CD1c-positive myeloid dendritic cell (primary cell): ENCODE data around the gene SAPCD1.
"Not testable (repeated sequence)": the region's sequence is repeated elsewhere in the genome, so short reads cannot be mapped to it uniquely, and the experiment has no call there.

Experiments used
- DNase-seq: peaks from one replicate; pipeline ENCODE4 v3.0.0-alpha.2; 2016; ENCODE audit errors: extremely low spot score

The SAPCD1 gene

DNA sequence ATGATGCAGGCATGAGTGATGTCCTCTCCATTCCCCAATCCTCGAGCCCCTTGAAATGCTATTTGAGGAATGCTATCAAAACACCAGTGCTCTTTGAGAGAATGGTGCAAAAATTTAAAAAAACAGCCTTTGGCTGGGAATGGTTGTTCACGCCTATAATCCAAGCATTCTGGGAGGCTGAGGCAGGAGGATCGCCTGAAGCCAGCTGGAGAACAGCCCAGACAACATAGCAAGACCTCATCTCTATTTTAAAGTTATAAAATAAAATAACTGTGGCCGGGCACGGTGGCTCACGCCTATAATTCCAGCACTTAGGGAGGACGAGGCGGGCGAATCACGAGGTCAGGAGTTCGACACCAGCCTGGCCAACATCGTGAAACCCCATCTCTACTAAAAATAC, 37.3 kb downstream of the SAPCD1 start:
- DNase-seq, result no peak

GRCh38 chr6:31801031-31801927, 38.8 kb downstream of the SAPCD1 start:
- not testable (repeated sequence) for DNase-seq

- DNase-seq, result no peak
These were observed 43.5 kb downstream of the SAPCD1 start for GRCh38 chr6:31805939-31806469.

DNA sequence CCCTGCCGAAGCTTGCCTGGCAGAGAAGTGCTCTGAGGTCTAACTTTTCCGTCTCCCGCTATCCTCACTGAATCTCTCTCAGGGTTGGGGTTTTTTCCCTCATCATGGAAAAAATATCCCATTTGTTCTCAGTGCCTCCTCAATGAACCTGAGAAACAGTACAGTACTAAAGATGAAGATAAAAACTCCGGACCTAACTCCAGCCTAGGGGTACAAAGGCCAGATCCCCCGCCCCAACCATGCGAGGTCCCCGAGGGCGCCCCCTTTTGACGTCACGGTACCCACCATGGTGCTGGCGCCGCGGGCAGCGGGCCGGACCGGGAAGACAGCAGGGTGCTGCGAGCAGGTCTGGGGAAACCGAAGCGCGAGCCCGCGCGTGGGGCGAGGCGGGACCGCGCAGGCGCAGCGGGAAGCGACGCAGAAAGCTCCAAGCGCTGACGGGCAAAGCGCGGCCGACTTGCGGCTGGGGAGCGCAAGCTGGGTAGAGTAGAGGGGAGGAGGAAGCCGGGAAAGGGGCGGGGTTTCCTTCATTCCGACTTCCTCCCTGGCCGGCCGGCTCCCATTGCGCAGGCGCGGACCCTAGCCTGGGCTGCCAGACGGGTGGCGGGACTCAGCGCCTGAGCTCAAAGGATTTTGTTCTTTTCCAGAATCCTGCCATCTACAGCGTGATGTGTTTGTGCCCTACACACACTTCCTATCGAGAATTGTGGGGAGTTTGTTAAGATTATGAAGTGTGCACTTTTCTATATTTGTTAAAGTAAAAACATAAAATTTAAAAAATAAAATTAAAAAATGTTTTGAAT, 44.2 kb downstream of the SAPCD1 start, which contains the start of gene LSM2:
Gene LSM2 (minus strand): TSS at position 497 of the 803 bp plus-strand sequence. CDS start 209 bp downstream, at position 288.
- peak; percentile 99 for DNase-seq

DNA sequence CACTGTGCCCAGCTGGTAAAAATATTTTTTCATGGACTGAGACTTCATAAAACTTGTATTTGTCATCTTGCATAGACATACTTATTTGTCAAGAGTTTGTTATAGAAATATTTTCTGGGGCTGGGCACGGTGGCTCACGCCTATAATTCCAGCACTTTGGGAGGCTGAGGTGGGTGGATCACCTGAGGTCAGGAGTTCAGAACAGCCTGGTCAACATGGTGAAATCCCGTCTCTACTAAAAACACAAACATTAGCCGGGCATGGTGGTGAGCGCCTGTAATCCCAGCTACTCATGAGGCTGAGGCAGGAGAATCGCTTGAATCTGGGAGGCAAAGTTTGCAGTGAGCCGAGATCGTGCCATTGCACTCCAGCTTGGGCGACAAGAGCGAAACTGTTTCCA, 46.1 kb downstream of the SAPCD1 start:
- DNase-seq, result not testable (repeated sequence)

DNA sequence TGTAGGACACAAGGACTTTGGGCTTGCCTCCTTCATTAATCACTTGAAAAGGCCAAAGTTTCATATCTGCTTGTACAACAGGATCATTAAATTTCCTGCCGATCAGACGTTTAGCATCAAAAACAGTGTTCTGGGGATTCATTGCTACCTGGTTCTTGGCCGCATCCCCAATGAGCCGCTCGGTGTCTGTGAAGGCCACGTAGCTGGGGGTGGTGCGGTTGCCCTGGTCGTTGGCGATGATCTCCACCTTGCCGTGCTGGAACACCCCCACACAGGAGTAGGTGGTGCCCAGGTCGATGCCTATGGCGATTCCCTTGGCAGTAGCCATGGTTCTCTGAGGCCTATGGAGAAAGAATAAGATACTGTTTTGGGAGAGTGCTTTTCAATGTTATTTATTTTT, 49.2 kb downstream of the SAPCD1 start:
- no peak for DNase-seq

DNA sequence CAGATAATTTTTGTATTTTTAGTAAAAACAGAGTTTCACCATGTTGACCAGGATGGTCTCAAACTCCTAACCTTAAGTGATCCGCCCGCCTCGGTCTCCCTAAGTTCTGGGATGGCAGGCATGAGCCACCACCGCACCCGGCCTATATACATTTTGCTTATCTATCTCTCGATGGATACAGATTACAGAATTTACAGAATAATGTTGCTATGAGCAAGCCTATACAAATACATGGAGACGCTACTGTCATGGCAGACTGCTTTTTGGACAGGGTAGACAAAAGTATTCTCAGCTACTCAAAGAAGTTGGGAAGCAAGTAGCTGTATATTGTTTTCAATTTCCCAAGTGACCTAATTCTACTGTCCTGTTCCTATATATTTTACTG, 51.0 kb downstream of the SAPCD1 start:
- DNase-seq, result no peak
